AG04449 (cell line): ENCODE results near the gene GCLC.
"Not testable (repeated sequence)": the region's sequence is repeated elsewhere in the genome, so short reads cannot be mapped to it uniquely, and the experiment has no call there.

ENCODE experiments used
- CTCF ChIA-PET: fragments of 350-600 bp; formaldehyde crosslinking; extraction: SDS; loops from one replicate; lab custom pipeline; 2021; ENCODE audit warnings: antibody characterized with exemption; lab: Yijun Ruan, JAX
- POLR2A ChIA-PET: fragments of 400-600, 350-600 bp; formaldehyde crosslinking; extraction: SDS; loops from one replicate; lab custom pipeline; 2020; ENCODE audit warnings: antibody characterized with exemption, inconsistent platforms; lab: Yijun Ruan, JAX
- DNase-seq: peaks from one replicate; pipeline ENCODE4 v3.0.0-alpha.2; 2010; ENCODE audit warnings: low read depth, low spot score
- H3K4me3 ChIP-seq: 2 replicates; pipeline ENCODE4 v1.5.1; 2011; ENCODE audit warnings: low read depth, mild to moderate bottlenecking, control low read depth, low read length
- TF ChIP-seq, protein P1 (sequence below): IDR thresholded peaks from one replicate; pipeline ENCODE4 v1.5.1; 2011; ENCODE audit warnings: mild to moderate bottlenecking, moderate library complexity, low read length, control low read depth, inconsistent platforms; ENCODE audit not compliant: insufficient read depth; ENCODE audit errors: missing control alignments

Gene GCLC

DNA sequence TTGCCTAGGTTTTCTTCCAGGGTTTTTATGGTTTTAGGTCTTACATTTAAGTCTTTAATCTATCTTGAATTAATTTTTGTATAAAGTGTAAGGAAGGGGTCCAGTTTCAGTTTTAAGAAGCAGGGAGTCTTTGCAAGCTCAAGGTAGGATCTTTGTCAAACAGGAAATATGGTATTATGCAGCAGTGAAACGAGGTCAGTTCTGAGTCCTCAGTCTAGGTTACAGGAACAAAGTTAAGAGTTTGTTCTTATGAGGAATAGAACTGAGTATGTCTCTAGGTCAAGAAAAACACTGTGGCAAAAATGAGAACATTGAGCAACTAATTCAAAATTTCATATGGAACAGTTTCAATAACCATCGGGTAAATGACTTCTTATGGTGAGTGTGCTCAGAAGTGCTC is 63.6 kb downstream of the GCLC start:
- no peak overlapping the region for H3K4me3 ChIP-seq
- no peak for DNase-seq
- ChIA-PET CTCF (interaction anchor here (2.3 to 10.7 kb wide), 2 partner anchors 308 to 415 kb away, joined by 7 to 279 read pairs; partner anchors contain the start of gene FBXO9), POLR2A (no interaction called here)
- TF ChIP-seq, protein P1, sequence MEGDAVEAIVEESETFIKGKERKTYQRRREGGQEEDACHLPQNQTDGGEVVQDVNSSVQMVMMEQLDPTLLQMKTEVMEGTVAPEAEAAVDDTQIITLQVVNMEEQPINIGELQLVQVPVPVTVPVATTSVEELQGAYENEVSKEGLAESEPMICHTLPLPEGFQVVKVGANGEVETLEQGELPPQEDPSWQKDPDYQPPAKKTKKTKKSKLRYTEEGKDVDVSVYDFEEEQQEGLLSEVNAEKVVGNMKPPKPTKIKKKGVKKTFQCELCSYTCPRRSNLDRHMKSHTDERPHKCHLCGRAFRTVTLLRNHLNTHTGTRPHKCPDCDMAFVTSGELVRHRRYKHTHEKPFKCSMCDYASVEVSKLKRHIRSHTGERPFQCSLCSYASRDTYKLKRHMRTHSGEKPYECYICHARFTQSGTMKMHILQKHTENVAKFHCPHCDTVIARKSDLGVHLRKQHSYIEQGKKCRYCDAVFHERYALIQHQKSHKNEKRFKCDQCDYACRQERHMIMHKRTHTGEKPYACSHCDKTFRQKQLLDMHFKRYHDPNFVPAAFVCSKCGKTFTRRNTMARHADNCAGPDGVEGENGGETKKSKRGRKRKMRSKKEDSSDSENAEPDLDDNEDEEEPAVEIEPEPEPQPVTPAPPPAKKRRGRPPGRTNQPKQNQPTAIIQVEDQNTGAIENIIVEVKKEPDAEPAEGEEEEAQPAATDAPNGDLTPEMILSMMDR = no peak

DNA sequence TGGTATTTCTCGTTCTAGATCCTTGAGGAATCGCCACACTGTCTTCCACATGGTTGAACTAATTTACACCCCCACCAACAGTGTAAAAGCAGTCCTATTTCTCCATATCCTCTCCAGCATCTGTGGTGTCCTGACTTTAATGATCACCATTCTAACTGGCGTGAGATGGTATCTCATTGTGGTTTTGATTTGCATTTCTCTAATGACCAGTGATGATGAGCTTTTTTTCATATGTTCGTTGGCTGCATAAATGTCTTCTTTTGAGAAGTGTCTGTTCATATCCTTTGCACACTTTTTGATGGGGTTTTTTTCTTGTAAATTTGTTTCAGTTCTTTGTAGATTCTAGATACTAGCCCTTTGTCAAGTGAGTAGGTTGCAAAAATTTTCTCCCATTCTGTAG is 64.1 kb downstream of the GCLC start:
- POLR2A ChIA-PET, DNase-seq, H3K4me3 ChIP-seq: not testable (repeated sequence)
- CTCF ChIA-PET = interaction anchor here (2.3 to 10.7 kb wide), 2 partner anchors 308 to 414 kb away, joined by 7 to 279 read pairs; partner anchors contain the start of gene FBXO9

DNA sequence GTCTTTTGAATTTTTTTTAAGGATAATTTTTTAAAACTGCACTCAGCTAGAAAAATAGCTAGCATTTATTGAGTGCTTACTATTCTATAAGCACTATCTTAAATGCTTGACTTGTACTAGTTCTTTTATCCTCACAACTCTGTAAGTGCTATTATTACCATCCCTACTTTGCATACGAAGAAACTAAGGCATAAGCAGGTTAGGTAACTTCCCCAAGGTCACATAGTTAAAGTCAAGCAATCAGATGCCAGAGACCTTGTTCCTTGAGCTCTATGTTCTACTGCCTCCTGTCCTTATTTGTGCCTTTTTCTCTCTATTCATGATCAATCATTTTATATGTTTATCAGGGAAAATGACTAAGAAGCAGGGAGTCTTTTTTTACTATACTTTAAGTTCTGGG is 65.0 kb downstream of the GCLC start:
- ChIA-PET POLR2A (no interaction called here), CTCF (interaction anchor here (0.6 to 10.7 kb wide), 4 partner anchors 13 to 307 kb away, joined by 3 to 279 read pairs (median 9); no protein-coding TSS in a partner anchor)
- no peak overlapping the region for H3K4me3 ChIP-seq
- TF ChIP-seq, protein P1 = no peak
- no peak for DNase-seq

DNA sequence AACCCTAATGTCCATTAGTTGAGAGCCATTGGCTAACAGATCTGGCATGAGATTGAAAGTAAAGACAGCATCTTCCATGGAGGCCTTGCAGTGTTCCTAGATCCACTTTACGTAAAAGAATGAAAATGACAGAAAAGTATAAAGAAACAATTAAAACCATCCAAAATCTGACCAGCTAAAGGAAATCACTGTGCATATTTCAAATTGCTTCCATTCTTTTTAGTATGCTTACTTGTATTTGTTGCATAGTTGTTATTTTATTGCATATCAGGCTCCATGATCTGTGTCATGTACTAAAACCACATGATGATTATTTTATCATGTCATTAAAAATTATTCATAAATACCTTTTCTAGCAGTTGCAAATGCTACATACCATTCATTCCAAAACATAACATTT is 67.9 kb downstream of the GCLC start:
- ChIA-PET CTCF (interaction anchor here (0.6 to 10.7 kb wide), 6 partner anchors 16 to 304 kb away, joined by 3 to 279 read pairs (median 4); no protein-coding TSS in a partner anchor), POLR2A (no interaction called here)
- TF ChIP-seq, protein P1 = no peak
- DNase-seq = no peak
- no peak overlapping the region for H3K4me3 ChIP-seq

DNA sequence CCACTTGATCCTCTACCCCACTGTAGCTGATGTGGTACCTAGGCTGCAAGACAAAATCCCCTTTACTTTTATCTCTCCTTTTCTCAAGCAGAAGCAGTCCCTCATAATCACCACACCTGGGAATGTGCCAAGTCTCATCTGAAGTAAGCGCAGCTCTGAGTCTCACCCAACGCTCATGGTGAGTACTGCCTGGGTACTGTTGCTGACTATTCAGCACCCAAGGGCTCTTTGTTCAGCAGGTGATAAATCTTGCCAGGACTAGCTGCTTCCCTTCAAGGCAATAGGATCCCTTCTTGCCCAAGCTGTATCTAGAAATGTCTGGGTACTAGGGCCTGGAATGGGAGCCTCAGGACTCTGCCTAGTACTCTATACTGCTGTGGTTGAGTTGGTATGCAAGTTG is 70.9 kb downstream of the GCLC start:
- no peak overlapping the region for H3K4me3 ChIP-seq
- ChIA-PET POLR2A (no interaction called here), CTCF (interaction anchor here (0.8 to 1.7 kb wide), 2 partner anchors 10 to 301 kb away, joined by 3 to 7 read pairs; no protein-coding TSS in a partner anchor)
- TF ChIP-seq, protein P1 = no peak
- DNase-seq = no peak

DNA sequence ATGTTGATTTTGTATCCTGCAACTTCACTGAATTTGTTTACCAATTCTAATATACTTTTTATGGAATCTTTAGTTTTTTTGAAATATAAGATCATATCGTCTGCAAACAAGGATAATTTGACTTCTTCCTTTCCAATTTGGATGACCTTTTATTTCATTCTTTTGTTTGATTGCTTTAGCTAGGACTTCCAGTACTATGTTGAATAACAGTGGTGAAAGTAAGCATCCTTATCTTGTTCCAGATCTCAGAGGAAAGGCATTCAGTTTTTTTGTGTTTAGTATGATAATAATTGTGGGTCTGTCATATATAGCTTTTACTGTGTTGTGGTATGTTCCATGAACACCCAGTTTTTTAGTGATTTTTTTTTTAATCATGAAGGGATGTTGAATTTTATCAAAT is 75.7 kb downstream of the GCLC start:
- TF ChIP-seq, protein P1 = no peak
- ChIA-PET CTCF (no interaction called here), POLR2A (no interaction called here)
- H3K4me3 ChIP-seq = no peak overlapping the region
- DNase-seq = no peak

DNA sequence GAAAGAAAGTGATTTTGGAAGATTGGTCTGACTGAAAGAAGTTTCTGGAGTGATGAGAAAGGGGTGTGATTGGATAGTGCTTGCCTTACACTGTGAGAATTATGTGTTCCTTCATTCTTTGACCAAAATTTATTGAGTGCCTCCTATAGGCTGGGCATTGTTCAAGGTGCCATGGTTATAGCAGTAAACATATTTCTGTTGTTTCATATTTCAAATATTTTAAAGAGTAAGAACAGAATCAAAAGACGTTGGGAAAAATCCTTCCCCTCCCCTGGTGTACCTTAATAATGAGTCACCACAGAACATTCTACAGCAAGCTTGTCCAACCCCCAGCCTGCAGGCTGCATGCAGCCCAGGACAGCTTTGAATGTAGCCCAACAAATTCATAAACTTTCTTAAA is 78.6 kb downstream of the GCLC start:
- TF ChIP-seq, protein P1 = no peak
- ChIA-PET POLR2A (no interaction called here), CTCF (interaction anchor here (0.7 to 1.7 kb wide), 6 partner anchors 9 to 294 kb away, joined by 3 to 5 read pairs (median 4); no protein-coding TSS in a partner anchor)
- DNase-seq = no peak
- H3K4me3 ChIP-seq = no peak overlapping the region
